Esophagus mucosa (tissue), 1 donor: ENCODE measurements around the gene CACNA1C. TPM values are rescaled to one million over a fixed set of nuclear protein-coding genes. Genes with fewer than 3 reads are reported as not detected.

Experiments
- ATAC-seq: fragments of 200-7000 bp; cut with Tn5 transposase; one replicate; pipeline ENCODE4 v1.9.1; 2020
- total RNA-seq: library from RNA; stranded (reverse); gene quantifications from one replicate; pipeline ENCODE4 v1.2.4, GENCODE V29; 2023
- donor health status: DM: yes; HTN: yes; CAD: no.

The CACNA1C gene
- total RNA-seq, 1 donor from 2014 or later: 1.1 TPM

DNA sequence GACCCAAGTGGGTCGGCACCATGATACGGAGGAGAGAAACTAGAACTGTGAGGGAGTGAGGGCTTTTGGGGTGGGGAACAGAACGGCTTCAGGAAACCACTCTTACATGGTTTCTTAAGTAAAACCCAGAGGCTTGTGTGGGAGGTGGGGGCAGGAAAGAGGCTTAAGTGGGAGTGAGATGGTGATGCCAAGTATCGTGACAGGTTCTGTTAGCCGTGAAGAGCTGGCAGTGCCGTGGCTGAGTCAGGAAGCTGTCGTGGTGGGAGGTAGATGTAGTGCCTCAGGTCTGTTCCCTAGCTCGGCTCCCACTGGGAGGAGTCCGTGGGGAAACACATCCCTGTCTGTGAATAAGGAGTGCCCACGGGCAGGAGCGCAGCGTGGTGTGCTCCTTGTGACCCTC, 556.2 kb downstream of the CACNA1C start:
- ATAC-seq: no peak

DNA sequence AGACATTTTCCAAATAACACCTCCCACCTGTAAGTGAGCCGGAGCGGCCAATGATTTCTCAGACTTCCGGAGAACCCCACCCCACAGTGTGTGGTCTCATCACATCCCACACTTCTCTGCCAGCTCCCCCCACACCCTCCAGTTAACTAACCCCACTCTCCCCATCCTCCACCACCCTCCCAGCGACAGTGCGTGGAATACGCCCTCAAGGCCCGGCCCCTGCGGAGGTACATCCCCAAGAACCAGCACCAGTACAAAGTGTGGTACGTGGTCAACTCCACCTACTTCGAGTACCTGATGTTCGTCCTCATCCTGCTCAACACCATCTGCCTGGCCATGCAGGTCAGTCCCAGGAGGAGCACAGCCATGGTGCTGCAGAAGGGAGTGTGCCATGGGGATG, 557.6 kb downstream of the CACNA1C start:
- ATAC-seq: no peak

DNA sequence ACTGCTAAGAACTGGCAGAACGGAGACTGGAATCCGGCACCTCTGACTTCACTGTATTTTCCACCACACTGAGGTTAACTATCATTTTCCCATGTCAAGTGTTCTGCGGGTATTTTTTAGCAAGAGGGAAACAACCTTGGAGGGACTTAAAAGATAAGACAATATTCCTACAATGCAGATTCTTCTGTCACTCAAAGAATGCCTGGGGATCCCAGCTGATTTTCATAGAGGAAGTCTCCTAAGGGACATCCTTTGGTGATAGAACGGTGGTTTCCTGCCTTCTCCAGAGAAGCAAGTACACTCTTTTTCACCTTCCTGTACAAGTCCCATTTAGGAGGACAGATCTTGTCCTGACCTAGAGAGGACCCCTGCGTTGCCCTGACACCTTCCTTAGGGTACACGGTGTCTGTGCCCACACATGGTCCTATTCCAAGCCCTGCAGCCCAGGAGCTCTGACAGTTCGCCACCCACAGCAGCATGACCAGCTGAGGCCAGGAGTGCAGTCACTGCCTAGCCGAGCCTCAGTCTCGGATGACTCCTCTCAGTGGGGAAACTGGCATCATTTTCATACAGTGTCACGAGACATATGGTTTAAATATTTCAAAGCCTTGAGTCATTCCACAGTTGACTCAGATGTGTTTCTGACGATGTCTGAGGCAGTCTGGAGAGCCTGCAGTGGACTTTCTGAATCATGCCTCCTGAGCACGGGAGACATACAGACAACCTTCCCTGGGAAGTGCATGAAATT, 560.7 kb downstream of the CACNA1C start:
- ATAC-seq: peak; percentile 87

DNA sequence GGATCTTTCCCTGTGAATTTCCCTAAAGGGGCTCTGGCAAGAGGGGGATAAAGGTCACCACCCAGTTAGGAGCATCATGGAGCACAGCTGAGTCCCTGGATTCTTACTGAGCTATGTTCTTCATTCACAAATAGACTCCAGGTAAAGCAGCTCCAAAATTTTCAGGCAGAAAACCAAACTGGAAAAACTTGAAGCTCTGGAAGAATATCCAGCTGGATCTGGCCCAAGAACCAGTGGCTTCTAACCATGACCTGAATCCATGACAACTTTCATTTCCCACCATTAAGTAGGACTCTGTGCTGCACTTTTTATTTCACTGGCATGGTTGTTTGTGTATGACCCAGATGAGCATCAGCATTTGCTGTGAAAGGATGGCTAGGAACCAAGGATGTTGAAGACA, 561.6 kb downstream of the CACNA1C start:
- ATAC-seq: no peak

DNA sequence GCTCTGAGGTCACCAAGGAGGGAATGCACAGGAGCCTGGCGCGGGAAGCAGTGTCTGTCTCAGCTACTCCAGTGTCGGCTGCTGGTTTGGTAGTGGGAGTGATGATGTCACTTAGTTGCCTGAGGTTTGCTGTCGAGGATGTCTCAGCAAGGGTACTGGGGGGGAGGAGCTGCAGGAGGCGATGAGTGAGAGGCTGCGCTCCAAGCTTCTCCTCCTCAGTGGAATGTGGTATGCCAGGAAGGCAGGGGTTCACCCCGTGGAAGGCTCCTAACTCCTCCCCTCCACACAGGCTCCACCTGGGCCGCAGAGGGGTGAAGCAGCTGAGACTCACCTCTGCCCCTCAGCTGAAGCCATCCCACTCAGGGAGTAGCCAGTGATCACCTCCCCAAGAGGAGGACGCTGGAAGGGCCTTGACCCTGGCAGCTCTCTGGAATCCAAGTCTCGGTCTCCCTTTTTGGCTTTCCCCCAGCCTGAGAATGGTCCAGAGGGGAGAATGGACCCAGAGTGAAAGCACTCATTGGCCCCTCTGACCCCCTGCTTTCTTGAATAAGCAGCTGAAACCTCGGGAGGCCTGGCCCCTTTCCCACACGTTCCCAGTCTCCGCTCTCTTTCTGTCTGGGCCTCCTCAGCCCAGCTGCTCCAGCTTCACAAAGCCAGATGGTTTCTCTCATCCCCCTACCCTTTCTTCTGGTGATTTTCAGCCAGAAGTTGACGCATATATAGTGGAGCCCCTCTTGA, 563.0 kb downstream of the CACNA1C start:
- no peak for ATAC-seq

DNA sequence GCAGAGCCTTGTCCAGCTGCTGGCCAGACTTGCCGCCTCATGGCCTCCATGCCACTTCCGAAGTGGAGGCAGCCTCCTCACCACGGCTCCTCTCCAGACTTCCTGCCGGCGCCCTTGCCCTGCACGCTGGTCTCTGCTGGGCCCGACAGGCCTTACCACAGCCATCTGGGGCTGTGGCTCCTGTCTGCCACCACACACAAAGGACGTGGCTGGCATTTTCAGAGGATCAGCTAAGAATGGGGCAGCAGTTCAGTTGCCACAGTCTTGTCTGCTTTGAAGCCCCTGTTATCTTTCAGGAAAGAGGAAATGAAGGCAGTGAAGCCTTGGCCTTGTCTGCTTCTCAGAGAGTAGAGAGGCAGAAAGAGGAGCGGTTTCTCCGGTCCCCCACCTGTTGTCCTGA, 564.0 kb downstream of the CACNA1C start:
- no peak for ATAC-seq

DNA sequence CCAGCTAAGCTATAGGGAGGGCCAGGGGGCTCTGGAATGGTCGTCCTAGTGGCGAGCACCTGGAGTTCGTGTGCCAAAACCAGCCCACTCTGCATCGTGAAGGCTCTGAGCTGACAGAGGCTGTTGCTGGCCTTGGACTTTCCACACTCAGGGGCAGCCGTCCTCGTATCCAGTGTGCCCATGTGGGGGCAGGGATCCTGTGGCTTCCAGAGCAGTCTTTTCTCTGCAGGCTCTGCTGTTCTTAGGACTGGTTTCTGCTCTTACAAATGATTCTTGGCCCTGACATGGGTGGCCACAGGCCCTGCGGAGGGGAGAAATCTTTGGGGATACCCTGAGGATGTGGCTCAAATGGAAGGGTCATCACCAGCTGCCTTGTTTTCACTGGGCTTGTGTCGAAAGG, 564.6 kb downstream of the CACNA1C start:
- ATAC-seq: no peak

DNA sequence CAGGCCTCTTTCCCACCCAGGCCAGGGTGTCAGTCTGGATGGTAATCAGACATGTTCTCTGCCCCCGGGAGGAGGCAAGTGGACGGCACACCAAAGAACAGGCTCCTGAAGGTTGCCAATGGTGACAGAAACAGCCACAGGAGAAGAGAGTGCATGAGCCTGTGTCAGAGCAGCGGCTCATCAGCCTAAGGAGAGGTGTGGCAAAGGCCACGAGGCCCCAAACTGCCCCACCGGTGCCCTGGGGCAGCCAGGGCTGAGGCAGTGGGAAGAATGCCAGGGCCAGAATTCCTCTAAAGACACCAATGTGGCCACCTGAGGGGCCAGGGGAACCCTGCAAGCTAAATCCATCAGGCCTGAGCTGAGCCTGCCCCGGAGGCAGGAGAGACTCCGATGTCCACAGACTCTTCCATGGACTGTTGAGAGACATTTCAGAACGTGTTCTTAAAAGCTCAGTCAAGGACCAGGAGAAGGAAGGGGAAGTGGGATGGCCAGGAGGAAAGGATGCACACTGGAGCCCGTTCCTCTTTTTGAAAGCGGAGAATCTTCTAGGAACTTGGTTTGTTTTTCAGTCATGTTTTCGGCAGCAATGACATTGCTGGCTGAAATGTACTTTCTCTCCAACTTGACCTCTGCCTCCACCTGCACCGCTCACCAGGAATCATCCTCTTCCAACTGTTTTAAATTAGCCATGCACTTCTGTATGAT, 565.7 kb downstream of the CACNA1C start:
- no peak for ATAC-seq

DNA sequence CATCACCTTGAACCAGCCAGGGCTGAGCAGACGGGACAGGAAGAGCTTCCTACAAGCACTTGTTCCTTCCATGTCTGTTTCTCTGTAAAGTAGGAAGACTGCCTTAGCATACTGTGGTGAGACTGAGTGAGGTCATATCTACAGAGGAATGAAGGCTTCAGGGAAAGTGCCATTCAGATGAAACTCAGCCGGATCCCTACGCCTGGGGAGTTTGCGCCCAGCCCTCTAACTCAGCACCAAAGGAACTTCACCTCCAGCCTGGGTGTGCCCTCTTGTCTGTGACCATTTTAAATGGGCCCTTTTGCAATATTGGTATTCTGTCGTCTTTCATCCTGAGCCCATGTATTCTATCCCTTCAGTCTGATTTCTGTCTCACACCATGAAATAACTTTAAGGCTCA, 566.3 kb downstream of the CACNA1C start:
- no peak for ATAC-seq

DNA sequence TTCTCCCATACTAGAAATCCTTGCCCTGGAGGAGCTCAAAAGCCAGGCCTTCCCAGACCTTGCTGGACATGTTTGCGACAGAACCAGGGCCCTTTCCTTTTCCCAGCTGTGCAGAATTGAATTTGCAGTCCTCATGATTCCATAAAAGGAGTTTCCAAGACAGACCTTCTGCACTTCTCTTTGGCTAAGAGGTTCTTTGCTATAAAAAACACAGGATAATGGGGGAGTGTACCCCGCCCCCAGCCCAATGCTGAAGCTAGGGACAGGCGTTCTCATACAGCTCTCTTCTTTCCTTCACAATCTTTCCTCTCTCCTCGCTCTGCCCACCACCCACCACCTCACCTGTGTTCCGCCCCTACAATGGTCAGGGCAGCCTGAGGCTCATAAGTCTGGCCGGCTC, 569.7 kb downstream of the CACNA1C start:
- no peak for ATAC-seq

DNA sequence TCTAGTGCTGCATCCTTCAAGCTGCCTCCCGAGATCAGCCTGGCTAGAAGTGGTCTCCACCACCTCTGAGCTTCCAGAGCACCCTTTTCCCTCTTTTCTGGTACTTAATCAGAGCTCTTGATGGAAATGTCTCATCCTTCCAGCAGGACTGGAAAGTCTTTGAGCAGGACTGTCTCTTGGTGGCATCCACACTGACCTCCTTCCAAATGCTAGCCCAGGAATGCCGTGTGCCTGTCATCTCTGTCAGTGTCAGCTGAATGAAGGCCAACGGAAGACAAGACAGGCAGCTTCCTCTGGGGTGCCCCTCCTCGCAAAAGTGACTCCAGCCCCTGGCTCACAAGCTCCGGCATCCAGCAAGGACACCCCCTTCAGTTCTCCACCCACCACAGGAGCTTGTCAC, 570.7 kb downstream of the CACNA1C start:
- ATAC-seq: no peak

DNA sequence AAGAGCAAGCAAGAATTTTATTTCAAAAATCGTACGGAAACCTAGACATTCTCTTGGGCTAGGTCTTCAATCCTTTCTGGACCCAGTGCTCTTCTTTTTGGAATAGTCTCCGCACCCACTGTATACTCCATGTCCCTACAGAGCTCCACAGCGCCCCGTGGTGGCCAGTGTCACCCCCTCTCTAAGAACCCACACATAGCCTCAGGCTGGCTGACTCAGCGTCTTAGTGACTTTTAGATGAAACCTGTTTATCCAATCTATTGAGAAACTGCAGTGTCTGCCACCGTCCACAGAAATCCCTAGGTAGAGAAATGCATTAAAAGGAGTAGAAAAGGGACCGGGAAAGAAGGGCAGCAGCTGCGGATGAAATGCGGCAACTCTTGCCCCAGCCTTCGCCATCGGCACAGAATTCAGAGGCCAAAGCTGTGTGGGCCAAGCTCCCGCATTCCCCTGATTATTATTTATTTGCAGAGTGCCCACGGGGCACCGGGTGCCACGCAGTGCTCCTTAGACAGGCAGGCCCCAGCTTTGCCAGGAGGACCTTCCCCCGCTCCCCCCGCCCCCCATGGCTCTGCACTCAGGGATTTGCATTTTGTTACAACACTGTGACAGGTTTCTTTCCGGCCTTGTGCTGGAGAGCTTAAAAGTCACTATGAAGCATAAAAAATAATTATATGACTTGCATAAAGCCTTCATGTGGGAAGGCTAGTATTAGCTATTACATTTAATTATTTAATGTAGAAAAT, 571.9 kb downstream of the CACNA1C start:
- peak; percentile 72 for ATAC-seq

DNA sequence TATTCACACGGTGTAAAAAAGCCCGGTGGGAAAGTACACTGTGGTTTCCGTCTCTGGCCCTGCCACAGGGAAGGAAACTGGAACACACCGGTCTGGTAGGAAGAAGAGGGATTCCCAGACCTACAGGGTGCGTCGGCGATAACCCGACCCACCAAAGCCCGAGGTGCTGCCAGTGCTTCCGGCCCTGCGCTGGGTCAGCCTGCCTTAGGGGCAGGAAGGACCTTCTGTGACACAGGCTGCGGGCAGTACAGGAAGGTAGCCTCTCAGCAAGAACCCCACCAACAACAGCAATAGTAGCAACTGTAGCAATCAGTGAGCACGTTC, 572.5 kb downstream of the CACNA1C start:
- no peak for ATAC-seq

DNA sequence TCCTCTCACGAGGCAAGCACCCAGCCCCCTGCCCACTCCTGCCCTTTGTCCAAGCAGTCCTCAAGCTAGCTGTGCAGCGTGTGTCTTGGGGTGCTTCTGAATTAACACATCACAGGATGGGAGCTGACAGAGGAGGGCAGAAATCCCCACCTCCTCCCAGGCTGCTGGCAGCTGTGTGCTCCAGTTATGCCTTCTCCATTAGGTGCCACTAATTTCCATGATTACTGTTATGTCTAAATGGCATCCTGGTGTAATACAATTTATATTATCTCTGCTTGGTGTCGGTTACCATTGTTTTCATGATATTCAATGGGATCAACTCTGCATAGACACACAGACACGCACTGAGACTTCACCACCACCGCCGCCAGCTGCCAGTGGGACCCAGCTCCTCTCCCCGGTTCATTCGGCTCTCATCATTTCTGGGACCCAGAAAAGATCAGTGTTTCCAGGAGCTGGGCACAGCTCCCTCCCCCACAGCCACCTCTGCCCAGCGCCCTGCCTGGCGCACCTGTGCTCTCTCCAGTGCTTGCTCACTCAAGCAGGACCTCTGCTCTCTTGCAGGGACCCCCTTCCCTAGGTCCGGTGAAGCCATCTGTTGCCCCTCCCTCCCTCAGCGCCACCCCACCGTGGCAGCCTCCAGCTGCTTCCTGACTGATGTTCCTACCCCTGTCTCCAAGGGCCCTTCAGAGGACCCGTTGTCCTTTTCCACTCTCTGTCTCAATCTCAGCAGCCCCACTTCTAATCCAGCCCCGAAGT, 574.5 kb downstream of the CACNA1C start:
- ATAC-seq: no peak

DNA sequence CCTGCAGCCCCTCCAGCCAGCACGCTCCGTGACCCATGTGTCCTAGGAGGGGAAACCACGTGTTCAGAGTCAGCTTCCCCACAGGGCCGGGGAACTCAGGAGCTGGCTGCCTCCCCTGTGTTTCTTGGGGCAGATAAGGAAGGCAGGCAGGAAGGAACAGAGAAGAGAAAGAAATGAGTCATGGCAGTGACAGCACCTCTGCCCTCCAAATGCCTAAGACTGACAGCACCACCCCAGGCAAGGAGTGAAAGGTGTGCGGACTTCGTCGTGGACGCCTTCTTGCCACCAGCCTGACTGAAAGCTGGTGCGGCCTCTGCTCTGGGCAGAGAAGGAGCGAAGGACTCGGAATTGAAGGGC, 575.0 kb downstream of the CACNA1C start:
- peak; percentile 34 for ATAC-seq

DNA sequence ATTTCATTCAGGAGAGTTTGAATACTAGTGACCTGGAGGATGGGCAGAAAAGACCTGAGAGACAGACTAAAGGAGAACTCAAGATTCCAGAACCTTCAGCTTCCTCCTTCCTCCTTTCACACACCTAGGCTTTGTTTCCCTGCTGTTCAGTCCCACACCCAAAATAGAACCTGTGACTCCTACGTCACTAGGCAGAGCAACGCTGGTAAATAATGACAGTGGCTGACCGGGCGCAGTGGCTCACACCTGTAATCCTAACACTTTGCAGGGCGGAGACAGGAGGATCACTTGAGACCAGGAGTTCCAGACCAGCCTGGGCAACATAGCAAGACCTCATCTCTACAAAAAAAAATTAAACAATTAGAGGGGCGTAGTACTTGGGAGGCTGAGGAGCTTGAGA, 575.6 kb downstream of the CACNA1C start:
- ATAC-seq: peak; percentile 55

DNA sequence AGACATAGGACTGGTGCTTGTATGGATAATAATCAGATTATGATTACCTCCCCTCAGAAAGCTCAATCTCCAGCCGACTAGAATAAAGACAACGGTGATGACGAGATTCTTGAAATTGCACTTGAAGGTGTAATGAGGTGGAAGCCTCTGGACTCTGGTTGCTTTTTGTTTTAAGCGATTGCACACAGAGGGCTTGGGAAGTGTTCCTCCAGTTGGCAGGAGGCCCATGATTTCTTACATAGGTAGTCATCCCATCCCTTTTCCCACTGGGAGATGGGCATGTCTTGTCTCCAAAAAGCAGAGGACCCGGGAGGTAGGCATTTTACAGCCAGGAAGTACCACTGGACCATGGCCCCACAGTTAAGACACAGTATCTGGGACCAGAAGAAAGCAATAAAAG, 576.3 kb downstream of the CACNA1C start:
- ATAC-seq: no peak

DNA sequence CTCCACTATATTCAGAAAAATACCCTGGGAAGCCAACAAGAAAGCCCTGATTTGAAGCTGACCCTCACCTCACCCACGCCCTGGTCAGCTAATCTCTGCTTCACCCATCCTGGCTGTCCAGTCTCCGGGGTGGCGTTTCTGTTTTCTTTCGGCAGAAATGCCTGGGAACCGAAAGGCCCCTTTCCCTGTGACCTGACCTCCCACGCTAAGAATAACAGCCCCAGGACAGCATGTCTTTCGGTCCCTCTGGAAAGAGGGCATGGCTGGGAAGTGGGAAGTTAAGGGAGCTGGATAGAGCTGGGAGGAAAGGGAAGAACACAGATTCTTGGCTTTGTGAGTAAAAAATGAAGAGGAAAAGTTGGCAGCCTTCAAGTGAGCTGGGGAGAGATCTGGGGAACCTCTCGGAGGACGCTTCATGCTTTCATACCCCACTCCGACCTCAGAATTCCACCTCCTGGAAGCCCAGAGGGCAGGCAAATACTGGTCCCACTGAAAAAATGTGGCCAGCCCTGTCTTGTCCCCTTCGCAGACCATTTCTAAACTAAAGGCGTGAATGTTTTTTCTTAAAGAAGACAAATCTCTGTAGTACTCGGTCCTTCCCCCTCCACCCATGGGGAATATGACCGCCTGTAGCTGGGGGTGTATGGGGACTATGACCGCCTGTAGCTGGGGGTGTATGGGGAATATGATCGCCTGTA, 579.0 kb downstream of the CACNA1C start:
- ATAC-seq: no peak

DNA sequence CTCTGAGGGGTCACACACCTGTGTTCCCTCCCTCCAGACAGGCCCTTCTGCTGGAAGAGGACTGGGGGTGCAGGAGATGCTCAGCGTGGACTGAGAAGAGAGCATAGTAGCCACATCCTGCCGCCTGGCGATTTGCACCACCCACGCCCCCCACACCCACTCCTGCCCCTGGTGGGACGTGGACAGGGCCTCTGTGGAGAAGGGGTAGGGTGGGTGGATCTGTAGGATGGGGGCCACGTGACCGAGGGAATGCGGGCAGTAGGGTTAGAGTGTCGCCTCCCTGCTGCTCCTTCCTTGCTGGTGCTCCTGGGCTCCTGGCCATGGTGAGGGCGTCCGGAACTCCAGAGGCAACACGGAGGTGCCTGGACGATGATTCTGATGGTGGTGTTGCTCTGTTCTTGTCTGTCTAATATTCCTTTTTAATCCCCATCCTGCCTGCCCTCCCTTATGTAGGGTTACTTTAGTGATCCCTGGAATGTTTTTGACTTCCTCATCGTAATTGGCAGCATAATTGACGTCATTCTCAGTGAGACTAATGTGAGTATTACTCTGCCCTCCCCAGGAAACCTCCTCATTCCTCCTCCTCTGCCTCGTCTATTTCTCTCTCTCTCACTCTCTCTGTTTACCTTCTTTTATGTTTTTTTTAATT, 580.5 kb downstream of the CACNA1C start:
- ATAC-seq: no peak

DNA sequence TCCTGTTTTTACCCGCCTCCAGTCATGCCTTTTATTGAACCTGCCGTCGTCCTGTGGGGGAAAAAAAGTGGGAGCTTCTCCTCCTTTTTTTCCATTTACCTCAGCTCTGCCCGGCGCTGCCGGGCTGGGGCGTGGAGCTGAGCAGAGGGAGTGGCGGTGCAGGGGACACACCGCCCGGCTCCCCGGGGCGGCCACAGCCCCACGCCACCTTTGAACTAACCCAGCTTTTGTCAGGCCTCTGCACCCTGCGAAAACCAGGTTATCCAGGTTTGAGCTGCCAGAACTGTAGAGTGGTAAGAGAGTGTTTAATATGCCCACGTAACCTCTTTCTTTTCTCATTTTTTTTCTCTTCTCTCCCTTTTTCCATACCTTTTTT, 581.0 kb downstream of the CACNA1C start:
- no peak for ATAC-seq

DNA sequence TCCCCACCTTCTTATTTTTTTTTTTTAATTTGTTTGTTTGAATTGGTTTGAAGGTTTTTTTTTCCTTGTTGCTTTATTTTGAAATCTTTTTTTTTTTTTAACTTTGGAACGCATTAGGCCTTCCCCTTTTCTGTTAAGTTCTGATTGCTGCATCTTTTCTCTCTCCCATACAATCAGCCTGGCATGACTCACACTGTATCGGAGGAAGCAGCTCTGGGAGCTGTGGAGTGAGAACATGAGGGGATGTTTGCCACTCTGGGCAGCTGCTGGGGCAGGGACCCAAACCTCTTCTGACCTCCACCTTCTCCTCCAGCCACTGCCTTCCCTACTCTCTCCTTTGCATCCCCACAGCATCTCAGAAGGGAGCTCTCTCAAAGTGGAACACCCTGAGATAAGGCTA, 581.7 kb downstream of the CACNA1C start:
- no peak for ATAC-seq
